ENCODE results near the gene NABP2.
A peak's percentile ranks its signal among the peaks of the same experiment; 100 is the strongest.
"Not testable (repeated sequence)": the region's sequence is repeated elsewhere in the genome, so short reads cannot be mapped to it uniquely, and the experiment has no call there.

Gene NABP2

GRCh38 chr12:56266693-56267442, 42.7 kb downstream of the NABP2 start, which contains the start of gene COQ10A:
Gene COQ10A (plus strand): TSS chr12:56266942. CDS start chr12:56267119, 177 bp downstream.
- peak; percentile 54 for TF ChIP-seq CTCF (IDR thresholded peaks at IDR 0.05; ENCODE audit: insufficient read depth, low read length, poor library complexity, severe bottlenecking)
- DNase-seq (ENCODE audit: extremely low read depth, insufficient read length), result peak; percentile 91
- Histone ChIP-seq H3K4me3 (replicated peaks; ENCODE audit: low read depth, low read length) (peak within 1 kb of the TSS; percentile 76), H3K36me3 (ENCODE audit: control insufficient read depth, insufficient read depth, low read length) (peaks cover 4% of the 10 kb centered on the region), H3K27me3 (replicated peaks; ENCODE audit: control insufficient read depth, insufficient read depth, low read length) (no peaks in the 10 kb centered on the region)

DNA sequence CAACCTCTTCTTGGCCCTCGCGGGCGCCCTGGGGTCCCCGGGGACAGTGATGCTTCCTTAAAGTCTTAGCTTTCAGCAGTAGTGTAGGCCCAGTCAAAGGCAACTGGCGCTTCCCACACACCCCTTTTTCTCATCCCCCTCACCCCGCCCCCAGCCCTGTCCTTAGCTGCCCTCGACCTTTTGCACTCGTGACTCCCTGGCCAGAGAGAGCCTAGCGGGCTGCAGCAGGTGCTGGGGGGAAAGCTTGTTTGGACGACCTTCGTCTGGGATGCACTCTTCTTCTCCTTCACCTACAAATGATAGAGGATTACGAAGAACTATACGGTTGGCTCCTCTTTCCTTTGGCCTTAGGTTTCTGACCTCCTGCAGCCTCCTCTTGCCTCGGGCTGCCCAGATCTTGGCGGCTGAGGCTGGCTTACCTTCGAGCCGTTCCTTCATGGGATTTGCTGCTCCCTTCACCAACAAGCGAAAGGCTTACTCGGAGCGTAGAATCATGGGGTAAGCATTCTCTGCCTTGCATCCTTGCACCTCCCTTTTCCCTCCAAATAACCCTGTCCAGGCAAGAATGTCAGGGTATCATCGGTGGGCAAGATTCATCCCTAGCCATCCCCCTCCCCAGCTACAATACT, 43.4 kb downstream of the NABP2 start:
- H3K27me3 ChIP-seq (replicated peaks; ENCODE audit: control insufficient read depth, insufficient read depth, low read length), result no peaks in the 10 kb centered on the region
- peak overlapping the region; percentile 76 for H3K4me3 ChIP-seq (replicated peaks; ENCODE audit: low read depth, low read length)
- H3K36me3 ChIP-seq (ENCODE audit: control insufficient read depth, insufficient read depth, low read length), result peaks cover 4% of the 10 kb centered on the region
- no peak for TF ChIP-seq CTCF (IDR thresholded peaks at IDR 0.05; ENCODE audit: insufficient read depth, low read length, poor library complexity, severe bottlenecking)
- DNase-seq (ENCODE audit: extremely low read depth, insufficient read length), result no peak

DNA sequence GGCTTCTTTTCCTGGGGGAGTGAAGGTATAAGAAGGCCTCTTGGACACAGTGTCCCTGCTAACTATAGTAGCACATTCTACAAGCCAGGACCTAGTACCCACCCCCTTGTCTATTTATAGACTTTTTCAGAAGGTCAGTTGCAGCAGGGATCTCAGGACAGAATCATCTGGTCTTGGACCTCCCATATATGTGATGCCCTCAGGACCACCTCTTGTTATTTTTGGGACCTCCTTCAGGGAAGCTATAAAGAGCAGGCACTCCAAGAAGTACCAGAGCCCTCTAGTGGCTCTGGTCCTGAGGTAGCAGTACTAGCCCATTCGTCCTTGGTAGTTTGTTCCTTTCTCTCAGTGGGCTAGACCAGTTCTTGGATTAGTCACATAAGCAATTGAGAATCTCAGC, 46.9 kb downstream of the NABP2 start:
- Histone ChIP-seq H3K27me3 (replicated peaks; ENCODE audit: control insufficient read depth, insufficient read depth, low read length) (no peaks in the 10 kb centered on the region), H3K36me3 (ENCODE audit: control insufficient read depth, insufficient read depth, low read length) (peaks cover 28% of the 10 kb centered on the region), H3K4me3 (replicated peaks; ENCODE audit: low read depth, low read length) (no peak overlapping the region)
- no peak for DNase-seq (ENCODE audit: extremely low read depth, insufficient read length)
- TF ChIP-seq CTCF (IDR thresholded peaks at IDR 0.05; ENCODE audit: insufficient read depth, low read length, poor library complexity, severe bottlenecking), result peak; percentile 48

DNA sequence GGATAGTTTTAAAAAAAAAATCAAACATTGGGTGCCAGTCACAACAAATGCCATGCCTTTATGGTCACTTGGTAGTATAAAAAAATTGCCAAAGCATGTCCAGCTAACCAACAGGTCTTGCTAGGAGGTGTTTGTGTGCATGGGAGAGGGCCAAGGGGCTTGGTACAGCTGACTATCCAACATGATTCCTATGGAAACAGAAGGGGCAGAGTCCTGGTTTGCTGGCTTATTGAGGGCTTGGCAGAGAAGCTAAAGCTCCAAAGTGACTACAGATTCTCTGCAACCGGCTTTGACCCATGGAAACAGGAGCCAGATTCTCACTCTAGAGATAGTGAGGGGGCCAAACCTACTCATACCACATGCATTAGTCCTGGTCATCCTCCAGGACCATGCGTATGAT, 48.3 kb downstream of the NABP2 start:
- not testable (repeated sequence) for DNase-seq (ENCODE audit: extremely low read depth, insufficient read length); H3K4me3 ChIP-seq (replicated peaks; ENCODE audit: low read depth, low read length); H3K27me3 ChIP-seq (replicated peaks; ENCODE audit: control insufficient read depth, insufficient read depth, low read length)
- peaks cover 28% of the 10 kb centered on the region for H3K36me3 ChIP-seq (ENCODE audit: control insufficient read depth, insufficient read depth, low read length)

DNA sequence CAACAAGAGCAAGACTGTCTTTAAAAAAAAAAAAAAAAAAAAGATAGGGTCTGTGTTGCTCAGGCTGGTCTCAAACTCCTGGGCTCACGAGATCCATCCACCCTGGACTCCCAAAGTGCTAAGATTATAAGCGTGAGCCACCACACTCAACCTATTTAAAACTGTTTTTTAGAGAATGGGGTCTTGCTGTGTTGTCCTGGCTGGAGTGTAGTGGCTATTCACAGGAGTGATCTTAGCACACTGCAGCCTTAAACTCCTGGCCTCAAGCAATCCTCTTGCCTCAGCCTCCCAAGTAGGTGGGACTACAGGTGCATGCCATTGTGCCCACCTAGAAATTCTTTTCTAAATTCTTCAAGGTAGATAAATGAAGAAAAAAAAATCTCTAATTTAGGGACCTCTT, 50.2 kb downstream of the NABP2 start:
- TF ChIP-seq CTCF (IDR thresholded peaks at IDR 0.05; ENCODE audit: insufficient read depth, low read length, poor library complexity, severe bottlenecking), result no peak
- Histone ChIP-seq H3K4me3 (replicated peaks; ENCODE audit: low read depth, low read length) (no peak overlapping the region), H3K27me3 (replicated peaks; ENCODE audit: control insufficient read depth, insufficient read depth, low read length) (no peaks in the 10 kb centered on the region), H3K36me3 (ENCODE audit: control insufficient read depth, insufficient read depth, low read length) (peaks cover 31% of the 10 kb centered on the region)
- DNase-seq (ENCODE audit: extremely low read depth, insufficient read length), result no peak

GRCh38 chr12:56278905-56279304, 54.8 kb downstream of the NABP2 start:
- Histone ChIP-seq H3K4me3 (replicated peaks; ENCODE audit: low read depth, low read length) (no peak overlapping the region), H3K36me3 (ENCODE audit: control insufficient read depth, insufficient read depth, low read length) (peaks cover 31% of the 10 kb centered on the region), H3K27me3 (replicated peaks; ENCODE audit: control insufficient read depth, insufficient read depth, low read length) (no peaks in the 10 kb centered on the region)
- DNase-seq (ENCODE audit: extremely low read depth, insufficient read length), result no peak
- no peak for TF ChIP-seq CTCF (IDR thresholded peaks at IDR 0.05; ENCODE audit: insufficient read depth, low read length, poor library complexity, severe bottlenecking)

Measured in GM06990 (cell line).